BLaER1 (cell line): ENCODE results near the gene TSPAN3.
A peak's percentile ranks its signal among the peaks of the same experiment; 100 is the strongest.

Experiments
- H3K27ac ChIP-seq: shearing (Covaris generic); formaldehyde crosslinking; 2 replicates; pipeline ENCODE4 v1.8.1; 2022
- H3K27me3 ChIP-seq: shearing (Covaris generic); formaldehyde crosslinking; 2 replicates; pipeline ENCODE4 v1.8.1; 2022
- H3K36me3 ChIP-seq: shearing (Covaris generic); formaldehyde crosslinking; 2 replicates; pipeline ENCODE4 v1.8.1; 2022
- H3K4me1 ChIP-seq: shearing (Covaris generic); formaldehyde crosslinking; 2 replicates; pipeline ENCODE4 v1.8.1; 2022
- H3K4me2 ChIP-seq: shearing (Covaris generic); formaldehyde crosslinking; 2 replicates; pipeline ENCODE4 v1.8.1; 2022
- H3K4me3 ChIP-seq: shearing (Covaris generic); formaldehyde crosslinking; 2 replicates; pipeline ENCODE4 v1.8.1; 2022
- H3K9ac ChIP-seq: shearing (Covaris generic); formaldehyde crosslinking; 2 replicates; pipeline ENCODE4 v1.8.1; 2022
- H3K9me3 ChIP-seq: shearing (Covaris generic); formaldehyde crosslinking; 2 replicates; pipeline ENCODE4 v1.8.1; 2022
- H4K20me1 ChIP-seq: shearing (Covaris generic); formaldehyde crosslinking; 2 replicates; pipeline ENCODE4 v1.8.1; 2022
- Cebpa-rat ChIP-seq: shearing (Covaris generic); IDR thresholded peaks from 2 replicates; pipeline ENCODE4 v1.8.1; 2022

The TSPAN3 gene

GRCh38 chr15:77059786-77060361 is 11.0 kb downstream of the TSPAN3 start:
- H3K4me3 ChIP-seq: peak overlapping the region; percentile 7; the same call in 1 of the 2 replicates
- H4K20me1 ChIP-seq: peaks cover 100% of the 10 kb centered on the region
- H3K9me3 ChIP-seq: no peaks in the 10 kb centered on the region
- no peaks in the 10 kb centered on the region for H3K27me3 ChIP-seq
- peaks cover 56% of the 10 kb centered on the region for H3K4me1 ChIP-seq
- H3K27ac ChIP-seq: peak overlapping the region; percentile 65; the same call in 1 of the 2 replicates
- no peak for TF ChIP-seq Cebpa-rat
- peaks cover 26% of the 10 kb centered on the region for H3K36me3 ChIP-seq
- H3K9ac ChIP-seq: peak overlapping the region; percentile 45; the same call in 1 of the 2 replicates
- H3K4me2 ChIP-seq: peak overlapping the region; percentile 78

- H3K4me3 ChIP-seq: no peak overlapping the region
- H3K27me3 ChIP-seq: no peaks in the 10 kb centered on the region
- no peak overlapping the region for H3K9ac ChIP-seq
- H3K4me1 ChIP-seq: peaks cover 49% of the 10 kb centered on the region
- peaks cover 100% of the 10 kb centered on the region for H4K20me1 ChIP-seq
- no peak overlapping the region for H3K4me2 ChIP-seq
- no peak overlapping the region for H3K27ac ChIP-seq
- H3K36me3 ChIP-seq: peaks cover 40% of the 10 kb centered on the region
- no peak for TF ChIP-seq Cebpa-rat
- H3K9me3 ChIP-seq: no peaks in the 10 kb centered on the region
Observed at GRCh38 chr15:77058468-77058867, 12.4 kb downstream of the TSPAN3 start.

GRCh38 chr15:77057685-77058084 is 13.2 kb downstream of the TSPAN3 start:
- peaks cover 45% of the 10 kb centered on the region for H3K4me1 ChIP-seq
- no peak overlapping the region for H3K4me2 ChIP-seq
- H3K27ac ChIP-seq: no peak overlapping the region
- no peak for TF ChIP-seq Cebpa-rat
- no peaks in the 10 kb centered on the region for H3K27me3 ChIP-seq
- H4K20me1 ChIP-seq: peaks cover 97% of the 10 kb centered on the region
- H3K4me3 ChIP-seq: no peak overlapping the region
- no peak overlapping the region for H3K9ac ChIP-seq
- peaks cover 48% of the 10 kb centered on the region for H3K36me3 ChIP-seq
- H3K9me3 ChIP-seq: no peaks in the 10 kb centered on the region

- no peak overlapping the region for H3K9ac ChIP-seq
- peaks cover 54% of the 10 kb centered on the region for H3K36me3 ChIP-seq
- TF ChIP-seq Cebpa-rat: no peak
- no peaks in the 10 kb centered on the region for H3K27me3 ChIP-seq
- no peak overlapping the region for H3K4me3 ChIP-seq
- H3K4me1 ChIP-seq: peaks cover 39% of the 10 kb centered on the region
- H3K27ac ChIP-seq: no peak overlapping the region
- H4K20me1 ChIP-seq: peaks cover 97% of the 10 kb centered on the region
- H3K4me2 ChIP-seq: no peak overlapping the region
- no peaks in the 10 kb centered on the region for H3K9me3 ChIP-seq
Observed at GRCh38 chr15:77057072-77057471, 13.8 kb downstream of the TSPAN3 start.

GRCh38 chr15:77053709-77054108 is 17.2 kb downstream of the TSPAN3 start:
- Histone ChIP-seq H3K9me3 (no peaks in the 10 kb centered on the region), H4K20me1 (peaks cover 67% of the 10 kb centered on the region), H3K27ac (no peak overlapping the region), H3K9ac (no peak overlapping the region), H3K36me3 (peaks cover 84% of the 10 kb centered on the region), H3K4me1 (peaks cover 5% of the 10 kb centered on the region), H3K4me2 (no peak overlapping the region), H3K4me3 (no peak overlapping the region), H3K27me3 (no peaks in the 10 kb centered on the region)
- no peak for TF ChIP-seq Cebpa-rat

- Histone ChIP-seq H3K27ac (no peak overlapping the region), H3K4me1 (peaks cover 5% of the 10 kb centered on the region), H3K9me3 (no peaks in the 10 kb centered on the region), H3K4me3 (no peak overlapping the region), H4K20me1 (peaks cover 56% of the 10 kb centered on the region), H3K4me2 (no peak overlapping the region), H3K27me3 (no peaks in the 10 kb centered on the region), H3K36me3 (peaks cover 87% of the 10 kb centered on the region), H3K9ac (no peak overlapping the region)
- TF ChIP-seq Cebpa-rat: no peak
Observed at GRCh38 chr15:77052556-77052955, 18.4 kb downstream of the TSPAN3 start.

- Histone ChIP-seq H4K20me1 (peaks cover 35% of the 10 kb centered on the region; the same call in 1 of the 2 replicates), H3K9me3 (no peaks in the 10 kb centered on the region), H3K9ac (no peak overlapping the region), H3K4me3 (no peak overlapping the region), H3K4me1 (peaks cover 15% of the 10 kb centered on the region), H3K4me2 (no peak overlapping the region), H3K27ac (no peak overlapping the region), H3K36me3 (peaks cover 95% of the 10 kb centered on the region), H3K27me3 (no peaks in the 10 kb centered on the region)
- TF ChIP-seq Cebpa-rat: no peak
Observed at GRCh38 chr15:77048135-77048876, 22.6 kb downstream of the TSPAN3 start.

GRCh38 chr15:77046704-77047412 is 24.1 kb downstream of the TSPAN3 start:
- Histone ChIP-seq H3K27ac (no peak overlapping the region), H3K9ac (no peak overlapping the region), H3K4me2 (no peak overlapping the region), H3K4me1 (peaks cover 17% of the 10 kb centered on the region), H3K4me3 (no peak overlapping the region), H3K36me3 (peaks cover 93% of the 10 kb centered on the region), H3K27me3 (no peaks in the 10 kb centered on the region), H3K9me3 (no peaks in the 10 kb centered on the region), H4K20me1 (peaks cover 32% of the 10 kb centered on the region; the same call in 1 of the 2 replicates)
- TF ChIP-seq Cebpa-rat: no peak

- TF ChIP-seq Cebpa-rat: no peak
- H4K20me1 ChIP-seq: peaks cover 39% of the 10 kb centered on the region; the same call in 1 of the 2 replicates
- no peak overlapping the region for H3K9ac ChIP-seq
- H3K27me3 ChIP-seq: no peaks in the 10 kb centered on the region
- peaks cover 85% of the 10 kb centered on the region for H3K36me3 ChIP-seq
- H3K27ac ChIP-seq: no peak overlapping the region
- peaks cover 26% of the 10 kb centered on the region for H3K4me1 ChIP-seq
- H3K4me3 ChIP-seq: no peak overlapping the region
- no peak overlapping the region for H3K4me2 ChIP-seq
- H3K9me3 ChIP-seq: no peaks in the 10 kb centered on the region
Observed at GRCh38 chr15:77045985-77046384, 24.9 kb downstream of the TSPAN3 start.
